A673 (cell line): ENCODE data around the gene CDH12.

Source experiments
- CTCF ChIP-seq: fragments of 300-800, 200-600 bp; sonication (generic); conservative IDR thresholded peaks from 2 replicates; pipeline ENCODE4 v1.5.1; 2017; ENCODE audit warnings: low read depth, mild to moderate bottlenecking, antibody characterized with exemption, low read length, moderate library complexity, mixed read lengths
- EZH2 ChIP-seq: fragments of 200-600 bp; sonication (generic); IDR thresholded peaks from 2 replicates; pipeline ENCODE4 v1.6.1; 2017; ENCODE audit warnings: borderline replicate concordance, low read depth, mild to moderate bottlenecking, mixed read lengths, antibody characterized with exemption, low read length; ENCODE audit not compliant: poor library complexity, severe bottlenecking

DNA sequence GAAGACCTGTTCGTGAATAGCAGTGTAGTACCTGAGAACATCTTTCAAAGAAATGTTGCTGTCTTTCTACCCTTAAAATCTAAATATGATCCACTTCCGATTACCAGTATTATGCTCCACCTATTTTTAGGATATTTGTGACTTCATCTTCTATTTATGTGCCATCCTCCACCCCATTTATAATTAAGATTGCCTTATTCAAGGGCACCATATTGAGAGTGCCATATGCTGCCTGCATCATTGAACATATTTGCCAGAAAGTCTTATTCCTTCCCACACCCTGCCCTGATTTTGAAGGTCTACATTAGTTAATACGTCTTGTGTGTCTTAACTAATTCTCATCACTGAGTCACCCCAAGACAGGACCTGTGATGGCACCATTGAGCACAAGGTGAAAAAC lies 1076.7 kb downstream of the CDH12 start:
- TF ChIP-seq EZH2 (no peak), CTCF (no peak)
